Measurements from ENCODE around the gene CAMK1D.

DNA sequence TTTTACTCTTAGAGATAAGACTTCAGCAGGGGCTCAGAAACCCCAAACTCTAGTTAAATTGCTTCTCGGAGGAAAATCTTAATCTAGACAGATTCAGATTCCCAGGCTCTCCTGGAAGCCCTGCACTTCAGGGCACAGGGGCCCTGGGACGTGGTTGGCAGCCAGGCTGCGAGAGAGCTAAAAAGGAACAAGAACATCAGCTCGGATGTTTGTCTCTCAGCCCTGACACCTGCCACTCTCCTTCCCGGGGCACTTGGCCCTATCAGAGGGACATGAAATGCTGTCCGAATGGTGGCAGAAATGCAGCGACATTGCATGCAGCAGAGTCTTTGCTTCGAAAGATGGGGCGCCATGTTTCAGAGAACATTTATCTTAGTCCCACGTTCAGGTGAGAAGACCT is 485.4 kb downstream of the CAMK1D start:
- TF ChIP-seq, protein P1, sequence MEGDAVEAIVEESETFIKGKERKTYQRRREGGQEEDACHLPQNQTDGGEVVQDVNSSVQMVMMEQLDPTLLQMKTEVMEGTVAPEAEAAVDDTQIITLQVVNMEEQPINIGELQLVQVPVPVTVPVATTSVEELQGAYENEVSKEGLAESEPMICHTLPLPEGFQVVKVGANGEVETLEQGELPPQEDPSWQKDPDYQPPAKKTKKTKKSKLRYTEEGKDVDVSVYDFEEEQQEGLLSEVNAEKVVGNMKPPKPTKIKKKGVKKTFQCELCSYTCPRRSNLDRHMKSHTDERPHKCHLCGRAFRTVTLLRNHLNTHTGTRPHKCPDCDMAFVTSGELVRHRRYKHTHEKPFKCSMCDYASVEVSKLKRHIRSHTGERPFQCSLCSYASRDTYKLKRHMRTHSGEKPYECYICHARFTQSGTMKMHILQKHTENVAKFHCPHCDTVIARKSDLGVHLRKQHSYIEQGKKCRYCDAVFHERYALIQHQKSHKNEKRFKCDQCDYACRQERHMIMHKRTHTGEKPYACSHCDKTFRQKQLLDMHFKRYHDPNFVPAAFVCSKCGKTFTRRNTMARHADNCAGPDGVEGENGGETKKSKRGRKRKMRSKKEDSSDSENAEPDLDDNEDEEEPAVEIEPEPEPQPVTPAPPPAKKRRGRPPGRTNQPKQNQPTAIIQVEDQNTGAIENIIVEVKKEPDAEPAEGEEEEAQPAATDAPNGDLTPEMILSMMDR (IDR thresholded peaks at IDR 0.05 in 4 of 5, conservative IDR thresholded peaks at IDR 0.05 in 1 of 5): no peak
- TF ChIP-seq POLR2A (IDR thresholded peaks at IDR 0.05): no peak

All from gastrocnemius medialis (tissue), 4 donors.